ENCODE results near the gene URM1.
A peak's percentile ranks its signal among the peaks of the same experiment; 100 is the strongest.

The URM1 gene

DNA sequence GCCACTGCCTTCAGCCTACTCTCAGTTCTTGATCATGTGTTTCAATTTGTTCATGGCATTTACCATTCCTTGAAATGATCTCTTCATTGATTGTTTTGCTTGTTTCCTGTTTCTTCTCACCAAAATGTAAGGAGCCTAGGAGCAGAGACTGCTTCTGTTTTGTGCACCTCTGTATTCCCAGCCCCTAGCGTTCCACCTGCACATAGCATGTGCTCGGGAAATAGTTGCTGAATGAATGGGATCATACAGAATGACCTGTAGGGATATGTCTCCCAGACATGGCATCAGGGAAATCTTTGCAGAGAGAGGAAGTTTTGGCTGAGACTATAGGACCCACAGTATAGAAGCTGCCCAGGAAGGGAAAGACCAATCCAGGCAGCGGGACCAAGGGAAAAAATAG lies 43.3 kb downstream of the URM1 start:
- TF ChIP-seq CTCF (conservative IDR thresholded peaks at IDR 0.05) (no peak; the same call in 1 of the 2 replicates), ZFX (IDR thresholded peaks at IDR 0.05) (no peak)
- H3K27ac ChIP-seq, result no peak overlapping the region

DNA sequence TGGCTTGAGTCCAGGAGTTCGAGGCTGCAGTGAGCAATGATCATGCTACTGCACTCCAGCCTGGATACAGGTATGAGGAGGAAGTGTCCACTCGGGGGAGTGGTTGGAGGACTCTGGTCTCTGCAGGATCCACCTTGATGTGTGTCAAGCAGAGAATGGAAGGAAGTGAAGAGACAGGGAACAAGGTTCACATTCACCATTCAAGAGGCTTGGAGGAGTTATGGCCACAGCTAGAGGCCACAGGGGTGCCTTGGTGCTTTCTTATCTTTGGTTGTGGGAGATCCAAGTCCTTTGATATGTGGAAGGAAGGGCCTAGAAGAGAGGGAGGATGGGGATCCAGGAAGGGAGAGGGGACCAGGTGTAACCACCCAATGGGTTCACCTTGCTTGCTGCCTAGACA lies 44.1 kb downstream of the URM1 start:
- H3K27ac ChIP-seq, result peak overlapping the region; percentile 47
- no peak for TF ChIP-seq CTCF (conservative IDR thresholded peaks at IDR 0.05)

DNA sequence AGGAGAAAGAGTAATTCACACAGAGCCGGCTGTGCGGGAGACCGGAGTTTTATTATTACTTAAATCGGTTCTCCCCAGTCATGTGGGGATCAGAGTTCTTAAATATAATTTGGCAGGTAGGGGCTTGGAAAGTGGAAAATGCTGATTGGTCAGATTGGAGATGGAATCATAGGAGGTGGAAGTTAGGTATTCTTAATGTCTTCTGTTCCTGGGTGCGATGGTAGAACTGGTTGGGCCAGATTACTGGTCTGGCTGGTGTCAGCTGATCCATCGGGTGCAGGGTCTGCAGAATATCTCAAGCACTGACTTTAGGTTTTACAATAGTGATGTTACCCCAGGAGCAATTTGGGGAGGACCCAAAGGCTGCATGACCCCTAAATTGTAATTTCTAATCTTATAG lies 44.8 kb downstream of the URM1 start:
- no peak for TF ChIP-seq ZFX (IDR thresholded peaks at IDR 0.05)
- peak overlapping the region; percentile 47 for H3K27ac ChIP-seq

DNA sequence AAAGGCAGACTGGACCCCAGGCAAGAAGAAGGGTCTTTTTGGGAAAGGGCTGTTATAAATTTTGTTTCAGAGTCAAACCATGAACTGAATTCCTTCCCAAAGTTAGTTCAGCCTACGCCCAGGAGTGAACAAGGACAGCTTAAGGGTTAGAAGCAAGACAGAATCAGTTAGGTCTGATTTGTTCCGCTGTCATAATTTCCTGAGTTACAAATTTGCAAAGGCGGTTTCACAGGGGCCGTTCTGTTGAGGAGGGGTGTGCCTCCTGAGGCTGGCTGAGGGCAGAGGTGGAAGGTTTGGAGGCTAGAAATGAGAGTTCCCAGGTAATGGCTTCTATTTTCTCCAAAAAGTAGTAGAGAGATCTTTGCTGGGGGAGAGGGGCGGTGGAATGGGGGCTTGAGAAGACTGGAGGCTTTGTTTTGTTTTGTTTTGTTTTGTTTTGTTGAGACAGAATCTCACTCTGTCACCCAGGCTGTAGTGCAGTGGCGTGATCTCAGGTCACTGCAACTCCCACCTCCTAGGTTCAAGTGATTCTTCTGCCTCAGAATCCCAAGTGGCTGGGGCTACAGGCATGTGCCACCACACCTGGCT lies 45.4 kb downstream of the URM1 start:
- TF ChIP-seq CTCF (conservative IDR thresholded peaks at IDR 0.05) (no peak), ZFX (IDR thresholded peaks at IDR 0.05) (no peak)
- H3K27ac ChIP-seq, result peak overlapping the region; percentile 47; the same call in 1 of the 2 replicates

DNA sequence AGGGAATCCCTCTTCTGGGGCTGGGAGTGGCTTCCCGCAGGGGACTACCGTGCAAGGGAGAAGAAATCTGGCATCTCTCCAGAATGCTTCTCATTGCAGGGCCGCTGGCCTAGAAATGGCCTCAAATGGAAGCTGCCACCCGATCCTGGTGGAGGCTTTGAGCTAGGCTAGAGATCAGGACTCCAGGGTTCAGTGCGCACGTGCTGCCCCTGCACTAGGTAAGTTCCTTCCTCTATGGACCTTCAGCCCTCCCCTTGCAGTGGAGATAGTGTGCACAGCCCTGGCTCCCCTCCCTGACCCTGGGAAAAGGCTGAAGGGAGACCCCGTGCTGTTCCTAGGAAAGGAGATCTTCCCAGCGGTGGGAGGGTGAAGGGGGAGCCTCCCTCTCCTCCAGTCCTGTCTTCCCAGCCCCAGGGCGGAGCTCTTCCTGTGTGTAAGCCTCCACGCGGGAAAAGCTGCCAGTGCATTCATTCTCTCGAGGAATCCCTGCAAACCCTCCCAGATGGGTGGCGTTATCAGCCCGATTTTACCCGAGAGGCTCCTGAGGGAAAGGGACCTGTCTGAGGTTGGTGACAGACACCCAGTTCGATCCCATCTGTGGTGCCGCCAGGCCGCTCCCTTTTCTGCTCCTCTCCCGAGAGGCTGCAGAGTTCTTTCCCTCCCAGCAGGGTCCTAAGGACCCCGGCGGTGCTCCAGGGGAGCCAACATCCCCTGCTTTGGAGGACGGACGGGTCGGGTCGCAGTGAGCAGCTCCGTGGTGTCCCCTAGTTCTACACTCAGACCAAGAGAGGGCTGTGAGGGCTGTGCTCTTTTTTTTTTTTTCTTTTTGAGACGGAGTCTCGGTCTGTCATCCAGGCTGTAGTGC lies 48.1 kb downstream of the URM1 start:
- no peak for TF ChIP-seq CTCF (conservative IDR thresholded peaks at IDR 0.05)
- no peak overlapping the region for H3K27ac ChIP-seq

- TF ChIP-seq CTCF (conservative IDR thresholded peaks at IDR 0.05) (peak; percentile 97), ZFX (IDR thresholded peaks at IDR 0.05) (no peak)
- H3K27ac ChIP-seq, result peak overlapping the region; percentile 2; the same call in 1 of the 2 replicates
These were observed 49.0 kb downstream of the URM1 start for GRCh38 chr9:128420060-128420650.

- TF ChIP-seq ZFX (IDR thresholded peaks at IDR 0.05), result no peak
- TF ChIP-seq CTCF (conservative IDR thresholded peaks at IDR 0.05), result no peak
- H3K27ac ChIP-seq, result peak within 1 kb of the TSS; percentile 2; the same call in 1 of the 2 replicates
These were observed 49.7 kb downstream of the URM1 start, which contains the start of gene CERCAM for GRCh38 chr9:128420651-128421481. Gene CERCAM, plus strand, starts transcription at chr9:128420857. Its CDS starts 21 bp downstream, at chr9:128420878.

Measured in C4-2B (cell line).